ENCODE results near the gene NRTN. TPM values are rescaled to one million over a fixed set of nuclear protein-coding genes. Genes with fewer than 3 reads are reported as not detected.

The NRTN gene
- total RNA-seq, 1 donor from 2014 or later, result not detected

- DNase-seq, result no peak
Measured at GRCh38 chr19:5814852-5815246, 10.0 kb downstream of the NRTN start.

GRCh38 chr19:5817218-5817617 is 12.4 kb downstream of the NRTN start:
- no peak for DNase-seq

- DNase-seq, result no peak
Measured at GRCh38 chr19:5818594-5818993, 13.7 kb downstream of the NRTN start.

- DNase-seq, result no peak
Measured at GRCh38 chr19:5820785-5821184, 15.9 kb downstream of the NRTN start.

GRCh38 chr19:5821521-5822180 is 16.8 kb downstream of the NRTN start:
- DNase-seq, result no peak

GRCh38 chr19:5822181-5822844 is 17.4 kb downstream of the NRTN start:
- DNase-seq, result no peak

GRCh38 chr19:5823579-5824281 is 18.9 kb downstream of the NRTN start:
- no peak for DNase-seq

GRCh38 chr19:5824751-5825150 is 19.9 kb downstream of the NRTN start:
- DNase-seq, result no peak

GRCh38 chr19:5825178-5825577 is 20.3 kb downstream of the NRTN start:
- DNase-seq, result no peak

GRCh38 chr19:5826531-5827341 is 21.9 kb downstream of the NRTN start:
- DNase-seq, result no peak

- no peak for DNase-seq
Measured at GRCh38 chr19:5827342-5827890, 22.5 kb downstream of the NRTN start.

- peak; percentile 53 for DNase-seq
Measured at GRCh38 chr19:5827891-5828660, 23.2 kb downstream of the NRTN start.

- no peak for DNase-seq
Measured at GRCh38 chr19:5828661-5829566, 24.0 kb downstream of the NRTN start.

GRCh38 chr19:5829567-5830310 is 24.9 kb downstream of the NRTN start:
- DNase-seq, result no peak

GRCh38 chr19:5831159-5831558 is 26.3 kb downstream of the NRTN start:
- DNase-seq, result no peak

- DNase-seq, result no peak
Measured at GRCh38 chr19:5832061-5832460, 27.2 kb downstream of the NRTN start.

GRCh38 chr19:5832527-5833216 is 27.8 kb downstream of the NRTN start:
- no peak for DNase-seq

- no peak for DNase-seq
Measured at GRCh38 chr19:5837761-5838352, 33.0 kb downstream of the NRTN start.
